HG03457 (cell line): ENCODE results near the gene PRDM1.
A peak's percentile ranks its signal among the peaks of the same experiment; 100 is the strongest.

ENCODE experiments used
- ATAC-seq: cut with Tn5 transposase; IDR thresholded peaks from one replicate; pipeline ENCODE4 v1.9.1; 2021; ENCODE audit warnings: moderate number of reproducible peaks; ENCODE audit not compliant: unreplicated experiment

Gene PRDM1

DNA sequence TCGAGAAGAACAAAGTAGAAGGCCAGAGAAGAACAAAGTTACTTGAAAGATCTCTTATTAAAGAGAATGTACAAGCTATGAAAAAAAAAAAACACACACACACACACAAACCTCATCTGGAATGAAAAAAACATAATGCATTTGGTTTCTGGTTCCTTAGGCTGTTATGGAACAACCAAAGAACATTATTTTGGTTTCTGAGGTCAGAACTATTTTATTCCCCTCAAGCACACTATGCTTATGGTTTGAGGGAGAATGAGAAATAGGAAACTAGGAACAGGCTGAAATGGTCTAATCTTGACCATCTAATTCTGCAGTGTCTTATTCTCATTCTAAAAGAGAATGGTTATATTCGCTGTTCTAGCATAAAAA, 8.8 kb downstream of the PRDM1 start:
- no peak for ATAC-seq

DNA sequence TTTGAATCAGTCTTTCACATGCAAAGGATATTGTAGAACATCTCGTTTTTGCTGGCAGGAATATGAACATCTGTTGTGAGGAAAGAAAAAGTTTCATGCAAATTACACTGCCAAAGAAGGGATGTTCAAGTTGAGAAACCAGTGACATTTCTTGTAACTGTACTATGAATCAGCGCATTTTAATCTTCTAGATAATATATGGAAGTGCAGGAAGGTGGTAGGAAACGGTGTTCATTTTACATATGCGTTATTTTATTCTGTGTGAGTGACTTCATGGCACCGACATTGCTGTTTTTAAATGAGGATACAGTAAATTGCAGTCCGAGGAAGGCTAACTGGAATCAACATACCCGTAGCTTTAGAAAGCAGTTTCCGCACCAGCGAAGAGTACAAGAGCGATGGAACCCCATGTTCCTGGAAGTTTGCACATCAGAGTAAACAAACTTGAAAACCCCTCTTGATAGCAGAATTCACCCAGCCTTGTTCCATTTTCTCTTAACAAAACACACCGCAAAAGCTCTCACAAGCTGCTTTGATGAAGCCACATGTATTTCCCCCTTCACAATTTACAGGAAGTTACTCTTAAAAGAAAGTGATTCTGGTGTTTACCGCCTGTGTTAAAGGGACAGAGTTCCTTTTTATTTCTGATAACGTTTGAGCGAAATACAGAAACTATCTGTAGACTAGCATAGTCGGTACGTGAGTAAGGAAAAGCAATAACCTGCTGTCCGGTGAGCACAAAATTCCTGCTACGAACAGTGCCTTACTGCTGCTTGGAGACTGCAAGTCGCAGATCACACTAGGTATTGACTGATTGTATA, 11.5 kb downstream of the PRDM1 start:
- ATAC-seq, result peak; percentile 40

DNA sequence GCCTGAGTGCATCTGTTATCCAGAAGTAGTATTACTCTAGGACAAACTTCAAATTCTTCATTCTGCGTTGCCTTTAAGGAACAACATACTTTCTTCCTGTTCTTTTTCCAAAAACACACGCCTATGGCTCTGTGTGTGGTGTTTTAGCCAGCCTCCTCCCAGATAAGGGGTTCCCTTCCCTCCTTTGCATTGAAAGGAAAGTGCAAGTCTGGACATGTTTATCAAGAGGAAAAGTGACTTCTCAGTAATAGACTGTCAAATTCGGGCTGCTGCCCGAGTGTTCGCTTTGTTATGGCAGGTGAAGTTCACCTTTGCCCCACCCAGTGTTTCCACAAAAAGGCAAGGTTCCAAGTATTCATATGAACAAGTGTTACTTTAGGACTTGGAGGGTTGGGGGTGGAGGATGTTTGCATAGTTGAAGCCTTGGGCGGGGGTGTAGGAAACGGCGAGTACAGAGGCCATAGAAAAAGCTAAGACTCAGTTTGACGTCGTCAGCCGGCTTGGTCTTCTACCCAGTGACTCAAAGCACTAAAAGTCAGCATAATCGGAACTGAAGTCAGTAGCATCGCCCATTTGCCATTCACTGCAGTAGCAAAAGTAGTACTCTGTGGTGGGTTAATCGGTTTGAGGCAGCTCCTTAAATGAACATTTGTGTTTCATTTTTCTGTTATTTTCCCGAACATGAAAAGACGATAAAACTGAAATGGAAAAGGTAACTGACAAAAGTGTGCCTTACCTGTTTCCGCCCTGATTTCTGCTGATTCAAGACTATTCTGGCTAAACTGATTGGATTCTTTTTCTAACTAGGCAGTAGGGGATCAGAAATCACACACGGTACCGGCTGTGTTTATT, 12.5 kb downstream of the PRDM1 start:
- no peak for ATAC-seq

DNA sequence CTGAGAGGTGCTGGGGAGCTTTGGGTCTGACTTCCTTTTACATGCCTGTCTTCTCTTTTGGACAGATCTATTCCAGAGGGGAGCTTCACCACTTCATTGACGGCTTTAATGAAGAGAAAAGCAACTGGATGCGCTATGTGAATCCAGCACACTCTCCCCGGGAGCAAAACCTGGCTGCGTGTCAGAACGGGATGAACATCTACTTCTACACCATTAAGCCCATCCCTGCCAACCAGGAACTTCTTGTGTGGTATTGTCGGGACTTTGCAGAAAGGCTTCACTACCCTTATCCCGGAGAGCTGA, 13.1 kb downstream of the PRDM1 start:
- ATAC-seq, result no peak

DNA sequence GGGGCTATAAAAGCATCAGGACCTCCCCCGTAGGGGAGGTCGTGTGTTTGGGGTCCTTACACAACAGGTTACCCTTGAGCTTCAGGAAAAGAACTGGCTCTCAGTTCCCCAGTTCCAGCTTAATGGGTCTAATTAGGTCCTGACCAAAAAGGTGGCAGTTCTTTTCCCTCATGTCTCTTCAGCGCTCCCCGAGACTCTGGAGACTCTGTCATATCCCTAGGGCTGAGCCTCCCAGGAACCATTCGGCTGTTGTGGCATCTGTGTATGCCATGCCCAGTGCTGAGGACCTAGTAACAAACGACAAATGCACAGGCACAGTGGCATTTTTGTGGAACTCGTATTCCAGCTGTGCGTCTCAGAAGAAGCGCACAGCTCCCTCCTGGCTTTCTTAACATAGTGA, 14.6 kb downstream of the PRDM1 start:
- no peak for ATAC-seq

DNA sequence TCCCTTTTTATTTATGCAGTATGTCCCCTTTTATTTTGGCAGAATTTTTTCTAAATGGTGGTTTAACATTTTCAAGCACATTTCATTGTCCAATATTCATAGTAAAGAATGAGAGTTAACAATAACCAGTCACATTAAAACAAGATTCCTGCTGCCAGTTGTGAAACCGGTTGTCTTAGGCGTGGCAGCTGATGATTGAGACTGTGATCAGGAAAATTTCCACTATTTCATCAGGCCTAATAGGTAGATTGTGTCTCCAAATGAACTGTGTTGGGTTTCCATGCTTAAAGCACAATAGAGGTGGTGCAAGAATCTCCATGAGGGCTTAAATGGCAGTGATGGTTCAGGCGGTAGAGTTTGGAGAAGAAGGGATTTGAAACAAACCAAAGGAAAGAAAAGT, 15.3 kb downstream of the PRDM1 start:
- ATAC-seq, result no peak

DNA sequence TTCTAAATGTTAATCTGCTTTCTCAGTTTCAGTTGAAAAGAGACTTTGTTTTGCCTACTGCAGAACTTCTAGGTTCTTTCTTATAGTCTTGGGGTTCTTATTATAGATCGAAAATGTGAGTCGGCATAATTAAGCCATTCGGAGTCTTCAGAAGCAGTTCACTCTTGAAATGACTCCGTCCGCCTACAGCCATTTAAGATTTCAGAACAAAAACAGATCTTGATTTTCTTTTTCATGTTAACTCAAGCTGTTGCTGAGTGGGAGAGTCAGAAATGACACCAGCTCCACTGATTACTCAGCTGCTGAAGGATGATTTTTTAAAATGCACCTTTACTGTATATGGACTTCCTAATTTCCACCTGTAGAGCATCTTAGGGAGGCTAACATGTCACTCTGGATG, 15.9 kb downstream of the PRDM1 start:
- ATAC-seq, result peak; percentile 39

DNA sequence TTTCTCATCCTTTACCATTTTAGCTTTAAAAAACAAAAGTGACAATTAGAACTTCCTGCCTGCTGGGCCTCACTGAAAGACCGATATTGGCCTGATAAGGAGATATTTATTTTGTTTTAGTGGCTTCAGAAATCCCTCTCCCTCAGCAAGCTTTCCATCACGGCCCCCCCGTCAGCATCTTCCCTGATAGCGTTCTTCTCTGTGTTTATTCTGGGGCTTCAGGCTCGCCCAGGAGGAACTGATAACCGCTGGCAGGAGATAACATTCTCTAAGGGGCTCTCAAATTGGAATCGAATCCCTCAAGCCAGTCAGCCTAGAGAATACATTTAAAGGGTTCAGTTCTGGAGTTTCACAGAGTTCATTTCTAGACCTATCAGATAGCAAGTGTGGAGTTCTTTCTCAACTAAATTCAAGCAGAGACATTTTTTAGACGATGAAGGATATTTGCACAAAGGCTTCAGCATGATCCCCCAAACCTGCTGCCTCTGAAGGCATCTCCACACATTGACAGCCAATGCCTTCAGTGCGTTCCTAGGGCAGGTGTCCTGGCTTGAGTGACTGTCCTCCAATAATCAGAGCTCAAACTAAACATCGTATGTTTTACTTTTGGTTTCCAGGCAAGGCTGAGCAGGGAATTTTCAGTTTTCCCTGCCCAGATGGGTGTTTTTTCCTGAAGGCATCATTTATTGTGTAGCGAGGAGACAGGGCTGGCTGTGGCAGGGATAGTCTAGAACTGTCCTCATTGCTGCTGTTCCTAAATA, 17.0 kb downstream of the PRDM1 start:
- ATAC-seq, result no peak

DNA sequence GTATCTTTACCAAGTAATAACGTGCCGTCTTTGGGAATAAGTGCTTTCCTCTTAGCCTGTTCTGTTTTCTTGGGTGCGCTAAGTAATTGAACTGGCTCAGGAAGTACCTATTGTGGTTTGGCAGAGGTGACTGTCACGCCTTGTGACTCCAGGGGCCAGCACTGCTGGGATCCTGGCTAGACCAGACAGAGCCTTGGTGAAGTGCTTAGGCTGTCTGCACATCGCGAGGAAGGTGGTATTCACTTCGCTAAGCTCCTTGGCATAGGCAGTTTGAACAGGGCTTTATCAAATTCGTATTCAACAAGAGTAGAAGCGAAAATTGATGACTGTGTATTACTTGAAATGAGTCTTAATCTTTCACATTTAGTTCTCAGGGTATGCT, 17.6 kb downstream of the PRDM1 start:
- no peak for ATAC-seq

DNA sequence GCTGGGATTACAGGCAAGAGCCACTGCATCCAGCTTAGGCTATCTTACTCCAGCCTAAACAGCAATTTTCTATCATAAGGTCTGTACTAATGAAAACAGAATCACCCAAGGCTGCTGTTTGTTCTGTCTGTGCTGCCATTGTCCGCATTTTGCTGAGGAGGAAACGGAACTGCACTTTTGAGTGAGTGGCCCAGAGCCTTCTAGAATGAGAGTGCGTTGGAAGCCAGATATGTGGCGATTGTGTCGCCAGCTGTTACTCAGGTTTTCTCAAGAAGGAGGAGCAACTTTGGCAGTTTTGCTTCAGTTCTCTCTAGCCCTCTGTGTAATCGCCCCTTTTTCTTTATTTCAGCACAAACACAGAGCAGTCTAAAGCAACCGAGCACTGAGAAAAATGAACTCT, 18.3 kb downstream of the PRDM1 start:
- ATAC-seq, result no peak

DNA sequence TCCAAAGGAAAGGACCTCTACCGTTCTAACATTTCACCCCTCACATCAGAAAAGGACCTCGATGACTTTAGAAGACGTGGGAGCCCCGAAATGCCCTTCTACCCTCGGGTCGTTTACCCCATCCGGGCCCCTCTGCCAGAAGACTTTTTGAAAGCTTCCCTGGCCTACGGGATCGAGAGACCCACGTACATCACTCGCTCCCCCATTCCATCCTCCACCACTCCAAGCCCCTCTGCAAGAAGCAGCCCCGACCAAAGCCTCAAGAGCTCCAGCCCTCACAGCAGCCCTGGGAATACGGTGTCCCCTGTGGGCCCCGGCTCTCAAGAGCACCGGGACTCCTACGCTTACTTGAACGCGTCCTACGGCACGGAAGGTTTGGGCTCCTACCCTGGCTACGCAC, 18.8 kb downstream of the PRDM1 start:
- ATAC-seq, result no peak

DNA sequence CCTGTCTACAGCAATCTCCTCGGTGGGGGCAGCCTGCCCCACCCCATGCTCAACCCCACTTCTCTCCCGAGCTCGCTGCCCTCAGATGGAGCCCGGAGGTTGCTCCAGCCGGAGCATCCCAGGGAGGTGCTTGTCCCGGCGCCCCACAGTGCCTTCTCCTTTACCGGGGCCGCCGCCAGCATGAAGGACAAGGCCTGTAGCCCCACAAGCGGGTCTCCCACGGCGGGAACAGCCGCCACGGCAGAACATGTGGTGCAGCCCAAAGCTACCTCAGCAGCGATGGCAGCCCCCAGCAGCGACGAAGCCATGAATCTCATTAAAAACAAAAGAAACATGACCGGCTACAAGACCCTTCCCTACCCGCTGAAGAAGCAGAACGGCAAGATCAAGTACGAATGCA, 19.4 kb downstream of the PRDM1 start:
- no peak for ATAC-seq

DNA sequence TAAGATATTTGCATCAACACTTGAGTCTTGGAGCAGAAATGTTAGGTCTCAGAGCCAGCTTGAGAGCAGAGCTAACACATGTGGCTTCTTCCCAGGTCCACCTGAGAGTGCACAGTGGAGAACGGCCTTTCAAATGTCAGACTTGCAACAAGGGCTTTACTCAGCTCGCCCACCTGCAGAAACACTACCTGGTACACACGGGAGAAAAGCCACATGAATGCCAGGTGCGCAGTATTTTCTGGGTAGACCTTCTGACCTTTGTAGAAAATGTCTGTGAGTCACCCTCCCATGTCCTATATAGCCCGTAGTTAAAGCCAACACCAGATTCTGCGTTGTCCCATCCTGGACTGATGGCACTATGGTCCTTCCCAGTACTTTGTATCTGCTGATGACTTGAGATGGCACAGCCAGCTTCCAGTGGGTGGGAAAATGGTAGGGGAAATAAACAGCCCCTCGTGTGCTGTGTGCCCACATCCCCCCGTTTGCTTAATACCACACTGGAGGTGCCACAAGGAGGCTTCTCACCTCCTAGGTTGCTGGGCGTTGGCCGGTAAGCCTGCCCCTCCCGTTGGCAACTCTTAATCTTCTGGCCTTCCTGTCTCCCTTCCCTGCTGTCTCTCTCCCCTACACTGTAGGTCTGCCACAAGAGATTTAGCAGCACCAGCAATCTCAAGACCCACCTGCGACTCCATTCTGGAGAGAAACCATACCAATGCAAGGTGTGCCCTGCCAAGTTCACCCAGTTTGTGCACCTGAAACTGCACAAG, 20.3 kb downstream of the PRDM1 start:
- no peak for ATAC-seq

DNA sequence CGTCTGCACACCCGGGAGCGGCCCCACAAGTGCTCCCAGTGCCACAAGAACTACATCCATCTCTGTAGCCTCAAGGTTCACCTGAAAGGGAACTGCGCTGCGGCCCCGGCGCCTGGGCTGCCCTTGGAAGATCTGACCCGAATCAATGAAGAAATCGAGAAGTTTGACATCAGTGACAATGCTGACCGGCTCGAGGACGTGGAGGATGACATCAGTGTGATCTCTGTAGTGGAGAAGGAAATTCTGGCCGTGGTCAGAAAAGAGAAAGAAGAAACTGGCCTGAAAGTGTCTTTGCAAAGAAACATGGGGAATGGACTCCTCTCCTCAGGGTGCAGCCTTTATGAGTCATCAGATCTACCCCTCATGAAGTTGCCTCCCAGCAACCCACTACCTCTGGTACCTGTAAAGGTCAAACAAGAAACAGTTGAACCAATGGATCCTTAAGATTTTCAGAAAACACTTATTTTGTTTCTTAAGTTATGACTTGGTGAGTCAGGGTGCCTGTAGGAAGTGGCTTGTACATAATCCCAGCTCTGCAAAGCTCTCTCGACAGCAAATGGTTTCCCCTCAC, 21.0 kb downstream of the PRDM1 start:
- no peak for ATAC-seq

DNA sequence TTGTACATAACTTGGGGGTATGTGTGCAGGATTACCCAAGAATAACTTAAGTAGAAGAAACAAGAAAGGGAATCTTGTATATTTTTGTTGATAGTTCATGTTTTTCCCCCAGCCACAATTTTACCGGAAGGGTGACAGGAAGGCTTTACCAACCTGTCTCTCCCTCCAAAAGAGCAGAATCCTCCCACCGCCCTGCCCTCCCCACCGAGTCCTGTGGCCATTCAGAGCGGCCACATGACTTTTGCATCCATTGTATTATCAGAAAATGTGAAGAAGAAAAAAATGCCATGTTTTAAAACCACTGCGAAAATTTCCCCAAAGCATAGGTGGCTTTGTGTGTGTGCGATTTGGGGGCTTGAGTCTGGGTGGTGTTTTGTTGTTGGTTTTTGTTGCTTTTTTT, 22.0 kb downstream of the PRDM1 start:
- ATAC-seq, result no peak

DNA sequence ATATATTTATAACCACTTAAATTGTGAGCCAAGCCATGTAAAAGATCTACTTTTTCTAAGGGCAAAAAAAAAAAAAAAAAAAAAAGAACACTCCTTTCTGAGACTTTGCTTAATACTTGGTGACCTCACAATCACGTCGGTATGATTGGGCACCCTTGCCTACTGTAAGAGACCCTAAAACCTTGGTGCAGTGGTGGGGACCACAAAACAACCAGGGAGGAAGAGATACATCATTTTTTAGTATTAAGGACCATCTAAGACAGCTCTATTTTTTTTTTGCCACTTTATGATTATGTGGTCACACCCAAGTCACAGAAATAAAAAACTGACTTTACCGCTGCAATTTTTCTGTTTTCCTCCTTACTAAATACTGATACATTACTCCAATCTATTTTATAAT, 22.9 kb downstream of the PRDM1 start:
- no peak for ATAC-seq

DNA sequence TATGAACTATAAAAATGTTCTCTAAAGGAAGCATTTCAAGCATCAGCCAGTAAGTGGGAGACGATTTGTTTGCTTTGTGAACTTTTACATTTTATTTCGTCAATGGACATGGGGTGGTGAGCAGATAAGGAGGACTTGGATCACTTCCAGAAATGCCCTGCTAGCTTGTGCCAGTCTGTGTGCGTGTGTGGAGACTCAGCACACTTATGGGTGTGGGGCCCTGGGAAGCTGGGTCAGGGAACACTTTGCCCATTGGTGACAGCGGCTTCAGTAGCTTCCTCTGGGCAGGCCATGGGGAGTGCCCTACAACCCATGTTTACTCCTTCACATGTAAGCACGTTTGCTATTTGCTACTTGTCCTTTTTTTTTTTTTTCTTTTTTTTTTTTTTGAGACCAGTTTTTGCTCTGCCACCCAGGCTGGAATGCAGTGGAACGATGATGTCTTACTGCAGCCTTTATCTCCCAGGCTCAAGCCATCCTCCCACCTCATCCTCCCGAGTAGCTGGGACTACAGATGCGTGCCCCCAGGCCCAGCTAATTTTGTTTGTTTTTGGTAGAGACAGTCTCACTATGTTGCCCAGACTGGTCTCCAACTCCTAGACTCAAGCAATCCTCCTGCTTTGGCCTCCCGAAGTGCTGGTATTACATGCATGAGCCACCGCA, 24.2 kb downstream of the PRDM1 start:
- no peak for ATAC-seq

DNA sequence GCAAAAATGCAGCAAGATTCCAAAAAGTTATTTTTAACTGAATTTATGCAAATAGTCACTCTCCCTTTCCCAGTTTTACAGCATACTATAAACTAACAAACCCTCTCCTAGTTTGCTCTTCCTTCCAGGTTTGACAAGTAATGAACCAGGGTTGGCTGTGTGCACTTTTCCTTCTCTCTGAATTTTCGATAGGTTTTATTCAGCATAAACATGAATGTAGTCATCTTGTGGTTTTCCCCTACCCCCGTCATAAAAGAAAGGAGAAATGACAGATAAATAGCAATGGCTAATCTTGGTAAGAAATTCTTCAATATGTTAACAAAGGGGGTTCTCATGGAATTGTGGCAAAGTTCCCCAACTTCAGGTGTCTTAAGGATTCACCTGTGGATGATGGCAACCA, 26.3 kb downstream of the PRDM1 start:
- ATAC-seq, result no peak

DNA sequence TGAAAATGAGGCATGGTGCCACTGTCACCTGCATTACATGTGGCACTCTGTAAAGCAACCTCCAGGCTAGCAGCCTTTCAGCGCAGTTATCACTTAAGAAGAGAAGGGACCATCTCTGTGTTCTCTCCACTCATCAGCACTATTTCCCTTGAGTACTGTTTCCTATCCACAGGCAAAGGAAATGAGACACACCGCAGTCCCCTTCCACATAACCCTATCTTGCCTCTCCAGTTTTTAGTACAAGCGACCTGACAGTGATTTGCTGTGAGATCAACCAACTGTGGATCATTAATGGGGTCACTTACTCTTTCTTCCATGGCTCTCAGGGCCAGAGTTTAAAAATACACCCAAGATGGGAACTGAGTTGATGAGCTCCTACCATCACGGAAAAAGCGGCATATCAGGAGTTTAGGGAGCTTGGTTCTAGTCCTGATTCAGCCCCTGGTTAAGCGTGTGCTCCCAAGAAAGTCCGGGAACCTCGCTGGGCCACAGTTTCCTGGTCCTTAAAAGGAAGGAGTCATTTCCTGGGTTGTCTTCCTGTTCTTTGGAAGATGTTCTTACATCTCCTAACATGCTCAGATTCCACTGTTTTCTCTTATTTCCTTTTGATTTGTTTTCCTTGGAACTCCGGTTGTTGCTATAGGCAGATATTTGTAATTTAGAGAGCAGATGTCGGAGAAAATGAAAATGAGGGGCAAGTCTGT, 27.3 kb downstream of the PRDM1 start:
- ATAC-seq, result no peak

DNA sequence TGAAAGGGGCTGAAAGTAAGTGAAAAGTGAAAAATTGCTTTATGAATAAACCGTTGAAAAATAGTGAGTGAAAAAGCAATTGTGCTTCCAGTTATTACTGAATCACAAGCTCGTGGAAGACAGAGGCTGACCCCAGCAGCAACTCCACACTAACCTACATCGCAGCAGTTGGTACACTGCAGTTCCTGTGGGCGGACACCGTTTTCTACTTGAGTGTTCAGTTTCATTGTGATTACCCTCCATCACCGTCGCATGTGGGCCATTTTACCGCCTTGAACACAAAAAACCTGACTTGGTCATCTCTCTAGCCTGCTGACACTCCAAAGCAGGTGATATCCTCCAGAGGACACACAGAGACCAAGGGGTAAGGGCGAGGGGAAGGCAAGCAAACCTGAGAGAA, 28.4 kb downstream of the PRDM1 start:
- ATAC-seq, result peak; percentile 74
